H9 (cell line): Measurements from ENCODE around the gene SLC6A7. TPM values are rescaled to one million over a fixed set of nuclear protein-coding genes. Genes with fewer than 3 reads are reported as not detected.

Source experiments
- DNase-seq: peaks from one replicate; pipeline ENCODE4 v3.0.0-alpha.2; 2017
- H2AFZ ChIP-seq: one replicate; pipeline ENCODE4 v1.6.1; 2013; ENCODE audit warnings: mild to moderate bottlenecking, low read length, control low read depth, moderate library complexity
- H2AK5ac ChIP-seq: 2 replicates; pipeline ENCODE4 v1.6.1; 2013; ENCODE audit warnings: low read length, control low read depth, mixed read lengths; ENCODE audit not compliant: insufficient read length
- H2BK120ac ChIP-seq: one replicate; pipeline ENCODE4 v1.6.1; 2013; ENCODE audit warnings: low read depth, mild to moderate bottlenecking, low read length, control low read depth, inconsistent platforms; ENCODE audit not compliant: poor library complexity, severe bottlenecking
- H2BK12ac ChIP-seq: 2 replicates; pipeline ENCODE4 v1.6.1; 2013; ENCODE audit warnings: low read length, control low read depth, mixed read lengths, low read depth; ENCODE audit not compliant: insufficient read length
- H2BK15ac ChIP-seq: 2 replicates; pipeline ENCODE4 v1.6.1; 2013; ENCODE audit warnings: low read depth, low read length, control low read depth
- H2BK20ac ChIP-seq: one replicate; pipeline ENCODE4 v1.6.1; 2013; ENCODE audit warnings: low read depth, mild to moderate bottlenecking, low read length, control low read depth, inconsistent platforms; ENCODE audit not compliant: poor library complexity, severe bottlenecking
- H2BK5ac ChIP-seq: 2 replicates; pipeline ENCODE4 v1.6.1; 2013; ENCODE audit warnings: low read length, control low read depth, mixed read lengths; ENCODE audit not compliant: insufficient read length
- H3K14ac ChIP-seq: 2 replicates; pipeline ENCODE4 v1.6.1; 2013; ENCODE audit warnings: low read length, control low read depth; ENCODE audit not compliant: insufficient read depth
- H3K18ac ChIP-seq: 2 replicates; pipeline ENCODE4 v1.6.1; 2013; ENCODE audit warnings: low read depth, mild to moderate bottlenecking, mixed read lengths, low read length, control low read depth; ENCODE audit not compliant: insufficient read length
- H3K23ac ChIP-seq: 2 replicates; pipeline ENCODE4 v1.6.1; 2013; ENCODE audit warnings: low read length, control low read depth, mixed read lengths, low read depth; ENCODE audit not compliant: insufficient read length
- H3K23me2 ChIP-seq: 2 replicates; pipeline ENCODE4 v1.6.1; 2013; ENCODE audit warnings: low read depth, mild to moderate bottlenecking, mixed read lengths, low read length, control low read depth; ENCODE audit not compliant: insufficient read length, poor library complexity, severe bottlenecking
- H3K27ac ChIP-seq: 2 replicates; pipeline ENCODE4 v1.5.1; 2013; ENCODE audit warnings: low read length, control low read depth, mixed read lengths, low read depth; ENCODE audit not compliant: insufficient read length
- H3K27me3 ChIP-seq: 2 replicates; pipeline ENCODE4 v1.6.1; 2013; ENCODE audit warnings: low read length, control low read depth, inconsistent platforms; ENCODE audit not compliant: insufficient read depth
- H3K4ac ChIP-seq: 2 replicates; pipeline ENCODE4 v1.6.1; 2013; ENCODE audit warnings: low read depth, mild to moderate bottlenecking, control low read depth, inconsistent platforms, low read length, moderate library complexity
- H3K4me1 ChIP-seq: 2 replicates; pipeline ENCODE4 v1.6.1; 2013; ENCODE audit warnings: low read length, control low read depth, inconsistent platforms; ENCODE audit not compliant: insufficient read depth
- H3K4me2 ChIP-seq: 2 replicates; pipeline ENCODE4 v1.6.1; 2013; ENCODE audit warnings: low read length, control low read depth, mixed read lengths; ENCODE audit not compliant: insufficient read length, insufficient read depth
- H3K56ac ChIP-seq: 2 replicates; pipeline ENCODE4 v1.6.1; 2013; ENCODE audit warnings: low read depth, mild to moderate bottlenecking, mixed read lengths, low read length, control low read depth; ENCODE audit not compliant: insufficient read length
- H3K79me1 ChIP-seq: 2 replicates; pipeline ENCODE4 v1.6.1; 2013; ENCODE audit warnings: low read depth, mild to moderate bottlenecking, moderate library complexity, low read length, control low read depth, inconsistent platforms; ENCODE audit not compliant: insufficient read depth, poor library complexity, severe bottlenecking
- H3K79me2 ChIP-seq: 2 replicates; pipeline ENCODE4 v1.6.1; 2013; ENCODE audit warnings: low read length, control low read depth, inconsistent platforms; ENCODE audit not compliant: insufficient read depth
- H3K9ac ChIP-seq: 2 replicates; pipeline ENCODE4 v1.6.1; 2013; ENCODE audit warnings: low read length, control low read depth, mixed read lengths; ENCODE audit not compliant: insufficient read length; ENCODE audit errors: extremely low read depth
- H3K9me3 ChIP-seq: one replicate; pipeline ENCODE4 v1.6.1; 2013; ENCODE audit warnings: low read depth, low read length, inconsistent platforms; ENCODE audit not compliant: control insufficient read depth
- H3T11ph ChIP-seq: one replicate; pipeline ENCODE4 v1.6.1; 2013; ENCODE audit warnings: mild to moderate bottlenecking, low read length, control low read depth, inconsistent platforms
- H4K20me1 ChIP-seq: one replicate; pipeline ENCODE4 v1.6.1; 2013; ENCODE audit not compliant: control insufficient read depth, insufficient read length, insufficient read depth
- H4K5ac ChIP-seq: 2 replicates; pipeline ENCODE4 v1.6.1; 2013; ENCODE audit warnings: low read depth, mild to moderate bottlenecking, mixed read lengths, low read length, control low read depth; ENCODE audit not compliant: insufficient read length
- H4K8ac ChIP-seq: replicated peaks from 2 replicates; pipeline ENCODE4 v1.6.1; 2013; ENCODE audit warnings: low read length, control low read depth, mixed read lengths, low read depth; ENCODE audit not compliant: insufficient read length
- H4K91ac ChIP-seq: 2 replicates; pipeline ENCODE4 v1.6.1; 2013; ENCODE audit warnings: low read depth, mild to moderate bottlenecking, moderate library complexity, mixed read lengths, low read length, control low read depth; ENCODE audit not compliant: insufficient read length
- H3K27ac Mint-ChIP-seq, 3 experiments: 2 replicates in 2 of 3; 3 replicates in 1 of 3; pipeline ENCODE4 v1.8.0; 2020 to 2021; ENCODE audit warnings: mixed read lengths in 3 of 3, mild to moderate bottlenecking in 1 of 3, moderate library complexity in 1 of 3
- H3K27me3 Mint-ChIP-seq: 2 replicates; pipeline ENCODE4 v1.8.0; 2021; ENCODE audit warnings: low read depth, mild to moderate bottlenecking, moderate library complexity, mixed read lengths
- H3K36me3 Mint-ChIP-seq, 3 experiments: 2 replicates in 2 of 3; 3 replicates in 1 of 3; pipeline ENCODE4 v1.8.0; 2020 to 2021; ENCODE audit warnings: low read depth in 3 of 3, mixed read lengths in 3 of 3; ENCODE audit not compliant: insufficient read depth in 1 of 3
- H3K4me1 Mint-ChIP-seq, 2 experiments: 2 replicates each; pipeline ENCODE4 v1.8.0; 2020; ENCODE audit warnings: mixed read lengths in 2 of 2
- H3K4me3 Mint-ChIP-seq, 2 experiments: 2 replicates in 1 of 2; 3 replicates in 1 of 2; pipeline ENCODE4 v1.8.0; 2020 to 2021; ENCODE audit warnings: mild to moderate bottlenecking in 2 of 2, mixed read lengths in 2 of 2, moderate library complexity in 1 of 2
- H3K9me3 Mint-ChIP-seq, 2 experiments: 2 replicates in 1 of 2; 3 replicates in 1 of 2; pipeline ENCODE4 v1.8.0; 2020; ENCODE audit warnings: mild to moderate bottlenecking in 2 of 2, mixed read lengths in 2 of 2, moderate library complexity in 1 of 2
- CTCF ChIP-seq: fragments of 200-600 bp; sonication (generic); conservative IDR thresholded peaks from 3 replicates; pipeline ENCODE4 v1.8.0; 2021; ENCODE audit warnings: antibody characterized with exemption, mild to moderate bottlenecking
- WGBS: extraction: QIAGEN DNeasy Blood & Tissue Kit; methylation state at CpG from one replicate; pipeline ENCODE4 v1.1.7; 2013; ENCODE audit warnings: missing lambda C conversion rate, low lambda C conversion rate, mixed read lengths; ENCODE audit not compliant: insufficient read length; ENCODE audit errors: extremely low coverage; 5-methylcytosine and 5-hydroxymethylcytosine counted together
- total RNA-seq: library from RNA; stranded (reverse); gene quantifications from 2 replicates; pipeline ENCODE4 v1.2.1, GENCODE V29; 2021

Gene SLC6A7
- total RNA-seq, 1 experiment from 2014 or later: not detected

DNA sequence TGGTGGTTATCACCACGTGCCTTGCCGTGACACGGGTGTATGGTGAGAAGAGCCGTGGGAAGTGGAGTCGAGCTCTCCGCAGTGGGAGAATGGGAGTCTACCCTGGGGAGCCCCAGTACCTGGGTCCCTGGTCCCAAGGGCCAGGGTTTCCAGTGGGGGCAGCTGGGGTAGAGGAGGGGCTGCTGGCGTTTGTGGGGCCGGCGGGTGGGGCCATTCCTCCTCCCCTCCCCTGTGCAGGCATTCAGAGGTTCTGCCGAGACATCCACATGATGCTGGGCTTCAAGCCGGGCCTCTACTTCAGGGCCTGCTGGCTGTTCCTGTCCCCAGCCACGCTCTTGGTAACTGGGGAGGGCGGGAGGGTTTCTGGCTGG, 14.7 kb downstream of the SLC6A7 start:
- Histone ChIP-seq H3K4me2 (no peak overlapping the region), H2AFZ (no peak overlapping the region), H2BK120ac (no peak overlapping the region), H3K79me2 (no peaks in the 10 kb centered on the region), H3K18ac (no peak overlapping the region), H2BK5ac (no peak overlapping the region), H2AK5ac (no peak overlapping the region), H3K14ac (no peak overlapping the region), H3K4me1 (no peaks in the 10 kb centered on the region), H4K20me1 (no peaks in the 10 kb centered on the region), H4K8ac (no peak overlapping the region), H3K9me3 (no peaks in the 10 kb centered on the region), H4K91ac (no peak overlapping the region), H3K23ac (no peak overlapping the region), H3K9ac (no peak overlapping the region), H4K5ac (no peak overlapping the region), H3K27me3 (peaks cover 3% of the 10 kb centered on the region; the same call in 1 of the 2 replicates), H3K23me2 (no peaks in the 10 kb centered on the region), H3K27ac (no peak overlapping the region), H3K4ac (no peak overlapping the region), H3K56ac (no peak overlapping the region), H3T11ph (no peak overlapping the region), H3K79me1 (no peaks in the 10 kb centered on the region), H2BK12ac (no peak overlapping the region), H2BK20ac (no peak overlapping the region), H2BK15ac (no peak overlapping the region)
- Mint-ChIP-seq H3K36me3 (peaks cover 0 to 2% (median 0%) of the 10 kb centered on the region in 3 experiments; a peak in 1 of 7 replicates), H3K9me3 (peaks cover 0 to 4% of the 10 kb centered on the region in 2 experiments; a peak in 2 of 5 replicates), H3K27me3 (peaks cover 27% of the 10 kb centered on the region), H3K27ac (no peak overlapping the region), H3K4me1 (peaks cover 11 to 24% of the 10 kb centered on the region in 2 experiments), H3K4me3 (no peak overlapping the region)
- no peak for DNase-seq
- WGBS: no CpG with 5 or more reads among the region's 13 CpGs
- no peak for TF ChIP-seq CTCF
